Right forelimb (tissue), 1 donor: ENCODE results near the gene DIP2C.
"Not testable (repeated sequence)": the region's sequence is repeated elsewhere in the genome, so short reads cannot be mapped to it uniquely, and the experiment has no call there.

Experiments
- DNase-seq: peaks from one replicate; pipeline ENCODE4 v3.0.0-alpha.2; 2018

Gene DIP2C

DNA sequence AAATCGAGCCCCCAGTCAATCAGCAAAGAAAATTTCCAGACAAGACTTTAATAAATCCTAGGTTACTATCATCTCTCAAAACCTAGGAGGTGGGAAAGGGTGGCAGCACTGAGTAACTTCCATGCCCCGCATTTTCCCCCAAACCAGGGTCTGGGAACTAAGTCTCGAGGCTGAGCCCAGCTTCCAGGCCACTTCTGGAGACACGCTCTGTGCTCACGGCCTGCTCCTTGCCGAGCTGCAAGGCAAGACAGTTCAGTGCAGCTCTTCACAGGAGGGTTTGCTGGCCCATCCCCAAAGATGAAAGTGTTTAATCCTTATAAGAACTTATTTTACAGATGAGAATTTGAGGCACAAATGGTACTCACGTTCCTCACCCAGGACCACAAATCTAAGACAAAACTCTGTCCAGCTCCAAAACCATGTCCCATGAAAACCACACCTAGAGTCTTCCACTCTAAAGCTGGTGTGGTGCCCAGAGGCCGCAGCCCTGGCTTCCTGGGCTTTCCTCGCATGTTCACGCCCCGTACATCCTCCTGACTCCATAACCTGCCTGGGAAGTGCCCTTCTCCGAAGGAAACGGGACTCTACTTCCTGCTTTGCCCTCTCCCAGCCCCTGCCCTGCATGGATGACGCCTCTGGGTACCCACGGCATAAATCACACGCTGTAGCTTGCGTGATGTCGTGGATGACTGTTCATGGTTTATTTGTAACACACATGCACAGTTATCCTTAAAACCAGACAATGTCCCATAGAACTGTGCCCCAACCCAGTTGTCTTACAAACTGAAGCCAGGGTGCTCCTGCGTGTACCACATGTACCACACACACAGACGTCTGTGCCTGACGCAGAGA is 201.2 kb downstream of the DIP2C start:
- DNase-seq: no peak

DNA sequence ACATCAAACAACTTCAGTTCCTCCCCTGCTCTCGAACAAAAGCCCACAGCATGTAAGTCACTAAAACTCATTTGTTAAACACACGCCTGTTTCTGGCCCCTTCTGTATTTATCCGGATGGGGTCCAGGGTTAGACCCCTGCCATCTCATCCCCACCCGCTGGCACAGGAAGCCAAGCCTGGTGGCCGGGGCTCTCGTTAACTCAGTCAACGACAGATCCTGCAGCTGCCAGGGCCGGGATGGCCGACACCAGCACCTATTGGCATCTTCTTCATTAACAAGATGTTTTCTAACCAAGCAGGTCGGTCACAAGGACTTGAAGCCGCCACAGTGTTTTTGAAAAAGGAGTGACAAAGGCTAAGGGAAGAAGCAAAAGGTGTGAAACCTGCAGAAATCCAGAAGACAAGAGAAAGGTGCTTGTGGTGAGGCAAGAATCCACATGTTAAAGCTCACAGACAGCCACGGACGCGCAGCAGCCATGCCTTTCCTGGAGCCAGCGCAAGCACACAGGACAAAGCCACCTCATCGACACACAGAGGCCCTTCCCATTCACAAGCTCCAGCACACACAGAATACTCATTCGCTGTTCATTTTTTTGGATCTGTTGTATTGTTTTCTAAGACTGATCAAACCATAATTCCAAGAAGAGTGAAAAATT is 202.7 kb downstream of the DIP2C start:
- no peak for DNase-seq

DNA sequence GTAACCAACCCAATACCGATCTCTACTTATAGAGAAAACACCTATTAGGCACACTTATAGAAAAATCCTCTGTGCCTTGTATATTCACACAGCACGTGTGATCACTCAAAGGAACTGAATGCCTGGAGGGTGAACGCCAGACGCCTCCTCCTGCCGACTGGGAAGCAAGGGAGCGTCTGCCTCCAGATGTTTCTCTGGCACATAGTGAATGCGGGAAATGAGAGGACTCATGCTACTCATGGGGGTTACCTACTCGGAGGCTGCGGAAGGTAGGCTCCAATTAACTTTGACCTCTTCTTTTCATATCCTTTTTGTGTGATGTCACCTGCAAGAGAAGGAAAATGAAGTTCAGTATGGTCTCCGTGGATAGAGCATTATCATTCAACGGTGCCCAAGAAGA is 203.3 kb downstream of the DIP2C start:
- no peak for DNase-seq

DNA sequence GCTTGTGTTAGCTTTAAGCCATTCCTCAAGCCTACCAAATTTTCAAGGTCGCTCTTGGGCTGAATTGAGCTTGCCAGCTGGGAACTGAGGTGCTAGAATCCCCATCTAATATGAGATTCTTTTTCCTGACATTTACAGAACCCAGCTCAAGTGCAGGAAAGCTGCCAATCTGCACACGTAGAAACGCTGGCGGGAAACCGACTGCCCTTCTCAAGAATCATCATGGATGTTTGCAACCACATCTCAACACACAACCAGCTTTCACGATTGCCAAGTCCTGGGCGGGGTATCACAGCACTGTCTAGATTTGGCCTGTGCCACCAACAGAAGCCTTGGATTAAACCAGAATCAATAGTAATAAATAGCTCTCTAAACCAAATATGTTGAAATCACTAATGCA is 203.7 kb downstream of the DIP2C start:
- DNase-seq: no peak

DNA sequence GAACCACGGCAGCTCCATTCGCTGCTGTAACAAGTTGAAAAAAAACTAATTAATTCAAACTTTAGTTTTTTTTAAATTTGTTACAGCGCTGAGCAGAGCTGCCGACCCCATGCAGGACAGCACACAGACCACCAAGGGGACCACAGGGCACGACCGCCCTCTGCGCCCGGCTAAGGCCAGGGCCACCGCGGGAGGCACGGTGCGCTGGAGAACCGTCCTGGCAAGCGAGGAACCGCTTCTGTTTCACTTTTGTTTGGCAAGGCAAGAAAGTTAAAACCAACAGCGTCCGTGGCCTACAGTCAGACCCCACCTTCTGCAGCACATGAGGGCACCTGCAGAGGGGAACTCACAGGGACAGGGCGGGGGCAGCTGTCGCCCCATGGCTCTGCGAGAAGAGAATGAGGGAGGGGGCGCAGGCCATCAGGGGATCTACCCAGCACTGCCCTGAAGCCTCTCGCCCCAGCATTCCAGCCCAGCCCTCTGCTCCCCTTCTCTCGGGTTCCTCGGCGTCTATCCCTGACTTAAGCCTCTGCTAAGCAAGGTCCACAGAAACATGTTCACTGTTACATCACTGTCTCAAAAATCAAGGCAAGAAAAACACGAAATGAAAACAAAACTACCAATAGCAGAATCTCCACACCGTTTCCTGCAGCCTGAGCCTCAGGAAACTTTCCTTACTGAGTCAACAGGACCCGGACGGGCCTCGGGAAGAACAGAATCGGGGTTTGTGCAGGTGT is 204.4 kb downstream of the DIP2C start:
- no peak for DNase-seq

DNA sequence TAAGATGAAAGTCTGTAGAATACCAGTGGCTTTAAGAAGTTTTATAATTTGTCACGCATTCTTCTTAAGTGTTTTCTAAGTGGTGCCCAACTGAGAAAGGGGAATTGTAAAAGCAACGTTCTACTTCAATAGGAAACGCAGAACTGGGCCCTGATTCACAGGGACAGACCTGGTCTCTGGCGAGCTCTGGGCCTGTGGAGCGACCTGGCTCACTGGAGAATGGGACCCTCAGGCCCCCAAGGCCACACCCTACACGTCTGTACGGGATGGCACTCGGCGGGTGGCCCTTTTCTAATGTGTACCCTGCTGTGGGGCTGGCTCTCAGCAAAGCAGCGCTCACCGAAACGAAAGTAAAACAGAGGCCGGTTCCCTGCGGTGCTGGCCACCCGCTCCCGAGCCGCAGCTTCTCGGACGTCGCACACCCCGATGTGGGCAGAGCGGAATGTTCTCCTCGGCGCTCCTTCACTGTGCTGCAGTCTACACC is 205.0 kb downstream of the DIP2C start:
- DNase-seq: no peak

DNA sequence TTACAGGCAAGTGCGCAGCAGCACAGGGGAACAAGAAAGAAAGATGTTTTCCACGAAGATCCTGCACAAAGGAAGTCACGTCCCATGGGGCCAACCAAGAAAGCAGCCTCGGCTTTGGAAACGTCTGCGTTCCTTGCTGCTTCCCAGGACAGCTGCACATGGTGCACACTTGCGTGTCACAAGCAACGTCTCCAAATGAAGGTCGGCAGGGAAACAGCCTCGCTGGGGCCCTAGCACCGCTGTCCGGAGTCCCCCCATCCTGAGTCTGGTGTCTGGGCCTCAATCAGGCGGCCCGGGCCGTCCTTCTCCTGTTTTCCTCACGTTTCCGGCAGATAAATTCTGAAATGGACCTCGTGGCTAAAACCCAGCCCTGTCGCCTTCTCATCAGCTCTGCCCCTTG is 206.2 kb downstream of the DIP2C start:
- no peak for DNase-seq

DNA sequence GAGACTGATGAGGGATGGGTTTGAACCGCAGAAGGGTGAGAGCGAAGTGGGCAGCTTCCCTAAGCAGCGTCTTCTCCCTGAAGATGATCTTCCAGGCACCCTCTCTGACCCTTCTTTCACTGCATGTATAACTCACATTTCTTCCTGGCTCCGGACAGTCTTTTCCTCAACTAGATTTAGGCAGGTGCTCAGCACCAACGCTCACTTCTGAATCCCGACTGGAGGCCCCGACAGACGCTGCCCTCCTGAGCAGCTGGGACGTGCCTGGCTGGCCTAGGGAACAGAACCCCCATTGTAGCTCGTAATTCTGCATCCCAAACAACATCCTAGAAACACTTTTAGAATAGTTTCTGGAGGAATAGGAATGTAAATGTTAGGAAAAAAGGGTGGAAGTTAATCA is 206.6 kb downstream of the DIP2C start:
- DNase-seq: no peak

DNA sequence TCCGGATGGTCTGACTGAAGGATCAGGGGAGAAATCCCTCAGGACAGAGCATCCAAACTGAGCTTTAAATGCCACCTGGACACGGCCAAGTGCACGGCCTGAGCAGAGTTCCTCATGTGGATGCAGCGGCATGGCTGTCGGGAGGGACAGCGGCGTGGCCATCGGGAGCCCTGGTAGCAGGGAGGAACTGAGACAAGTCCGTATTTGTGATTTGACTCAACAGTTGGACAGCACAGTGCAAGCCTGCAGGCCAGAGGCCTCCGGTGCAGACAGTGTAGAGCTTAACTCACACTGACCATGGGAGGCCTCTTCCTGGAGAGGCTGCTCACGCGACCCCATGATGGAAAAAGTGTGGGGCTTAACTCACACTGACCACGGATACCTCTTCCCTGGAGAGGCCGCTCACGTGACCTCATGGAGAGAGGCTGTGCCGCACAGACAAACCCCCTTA is 207.4 kb downstream of the DIP2C start:
- no peak for DNase-seq

DNA sequence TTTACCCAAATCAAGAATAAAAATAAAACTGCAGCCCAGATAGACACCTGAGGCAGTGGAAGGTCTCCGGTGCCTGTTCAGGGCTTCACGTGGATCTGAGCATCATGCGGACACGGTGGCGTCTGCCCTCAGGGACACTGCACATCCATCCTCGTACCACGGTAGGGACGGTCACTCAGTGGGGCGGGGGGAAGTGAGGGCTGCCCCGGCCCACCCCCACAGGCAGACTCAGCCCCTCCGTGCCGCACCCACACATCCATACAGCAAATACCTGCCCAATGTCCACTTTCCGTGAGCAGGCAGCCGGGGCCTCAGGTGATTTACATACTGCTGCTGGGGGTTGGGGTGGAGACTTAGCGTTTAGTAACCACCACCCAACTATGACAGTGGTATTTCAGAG is 207.8 kb downstream of the DIP2C start:
- no peak for DNase-seq

DNA sequence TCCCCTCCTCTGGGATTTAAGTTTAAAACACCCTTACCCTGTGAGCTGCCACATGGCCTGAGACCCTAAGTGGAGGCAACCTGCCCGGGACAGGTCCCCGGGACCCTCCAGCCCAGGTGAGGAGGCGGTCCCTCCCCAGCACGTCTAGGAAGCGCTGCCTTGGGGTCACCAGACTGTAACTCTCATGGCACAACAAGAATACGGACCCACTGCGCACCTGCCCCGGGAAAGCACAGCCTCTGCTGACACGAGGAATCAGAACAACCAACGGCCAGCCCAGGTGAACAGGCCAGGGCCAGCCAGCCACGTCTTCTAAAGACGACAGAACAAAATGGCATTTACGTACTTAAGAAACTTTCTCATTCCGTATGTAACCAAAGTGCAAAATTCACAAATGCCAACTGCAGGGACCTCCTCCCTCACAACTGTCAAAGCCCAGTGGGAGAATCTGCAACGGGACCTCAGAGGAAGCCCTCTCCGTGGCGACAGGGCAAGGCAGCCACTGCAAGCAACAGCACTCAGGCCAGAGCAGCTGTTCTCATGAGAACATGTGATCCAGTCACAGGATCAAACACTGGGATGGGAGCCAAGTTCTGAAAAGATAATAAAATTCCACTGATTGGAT is 208.4 kb downstream of the DIP2C start:
- no peak for DNase-seq

DNA sequence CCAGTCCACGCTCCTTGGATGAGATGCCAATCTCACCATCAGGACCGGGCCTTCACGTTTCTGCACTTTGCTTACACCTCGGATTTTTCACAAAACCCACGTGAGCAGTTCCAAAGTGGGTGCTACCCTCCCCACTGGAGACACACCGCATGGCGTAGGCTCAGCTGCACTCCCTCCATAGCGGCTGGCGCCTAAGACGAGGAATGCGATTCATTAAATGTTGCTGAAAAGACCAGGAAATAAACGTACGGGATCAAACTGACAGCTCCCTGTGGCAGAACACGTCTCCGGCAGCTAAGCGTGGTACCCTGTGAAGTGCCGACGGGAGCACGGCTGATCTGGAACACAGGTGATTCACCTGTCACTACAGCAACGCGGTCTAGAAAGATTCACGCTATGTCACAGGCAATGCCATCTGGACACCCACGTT is 209.0 kb downstream of the DIP2C start:
- no peak for DNase-seq

DNA sequence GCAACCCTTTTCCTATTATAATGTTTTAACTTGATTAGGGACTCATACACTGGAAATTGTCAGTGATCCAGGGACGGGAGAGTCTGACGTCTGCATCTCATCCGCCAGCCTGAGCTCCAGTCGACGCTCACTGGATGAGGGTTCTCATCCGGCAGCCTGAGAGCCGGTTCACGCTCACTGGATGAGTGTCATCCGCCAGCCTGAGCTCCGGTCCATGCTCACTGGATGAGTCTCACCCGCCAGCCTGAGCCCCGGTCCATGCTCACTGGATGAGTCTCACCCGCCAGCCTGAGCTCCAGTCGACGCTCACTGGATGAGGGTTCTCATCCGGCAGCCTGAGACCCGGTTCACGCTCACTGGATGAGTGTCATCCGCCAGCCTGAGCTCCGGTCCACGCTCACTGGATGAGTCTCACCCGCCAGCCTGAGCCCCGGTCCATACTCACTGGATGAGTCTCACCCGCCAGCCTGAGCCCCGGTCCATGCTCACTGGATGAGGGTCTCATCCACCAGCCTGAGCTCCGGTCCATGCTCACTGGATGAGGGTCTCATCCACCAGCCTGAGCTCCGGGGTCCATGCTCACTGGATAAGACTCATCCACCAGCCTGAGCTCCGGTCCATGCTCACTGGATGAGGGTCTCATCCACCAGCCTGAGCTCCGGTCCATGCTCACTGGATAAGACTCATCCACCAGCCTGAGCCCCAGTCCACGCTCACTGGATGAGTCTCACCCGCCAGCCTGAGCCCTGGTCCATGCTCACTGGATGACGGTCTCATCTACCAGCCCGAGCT is 209.6 kb downstream of the DIP2C start:
- not testable (repeated sequence) for DNase-seq

DNA sequence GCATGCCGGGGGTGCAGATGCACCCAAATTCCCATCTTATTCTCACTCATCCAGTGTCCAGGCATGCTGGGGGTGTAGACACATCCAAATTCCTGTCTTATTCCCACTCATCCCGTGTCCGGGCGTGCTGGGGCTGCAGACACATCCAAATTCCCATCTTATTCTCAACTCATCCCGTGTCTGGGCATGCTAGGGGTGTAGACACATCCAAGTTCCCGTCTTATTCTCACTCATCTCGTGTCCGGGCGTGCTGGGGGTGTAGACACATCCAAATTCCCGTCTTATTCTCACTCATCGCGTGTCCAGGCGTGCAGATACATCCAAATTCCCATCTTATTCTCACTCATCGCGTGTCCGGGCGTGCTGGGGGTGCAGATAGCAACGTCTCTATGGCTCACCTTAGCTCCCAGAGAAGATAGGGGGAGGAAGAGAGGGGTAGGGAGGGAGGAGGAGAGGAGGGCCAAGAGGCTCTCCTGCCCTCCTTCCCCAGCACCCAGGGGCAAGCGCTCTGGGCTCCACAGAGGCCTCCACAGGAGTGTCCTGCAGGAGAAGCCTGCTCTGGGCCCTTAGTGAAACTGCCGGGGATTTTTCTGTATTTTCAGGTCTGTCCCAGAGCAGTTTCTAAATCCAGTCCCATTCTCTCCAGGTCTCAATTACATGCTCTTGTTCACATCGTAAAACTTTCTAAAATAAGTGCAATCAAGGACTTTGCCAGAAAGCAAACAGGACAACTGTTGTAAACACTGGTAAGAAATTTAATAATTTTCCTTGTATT is 210.8 kb downstream of the DIP2C start:
- DNase-seq: no peak

DNA sequence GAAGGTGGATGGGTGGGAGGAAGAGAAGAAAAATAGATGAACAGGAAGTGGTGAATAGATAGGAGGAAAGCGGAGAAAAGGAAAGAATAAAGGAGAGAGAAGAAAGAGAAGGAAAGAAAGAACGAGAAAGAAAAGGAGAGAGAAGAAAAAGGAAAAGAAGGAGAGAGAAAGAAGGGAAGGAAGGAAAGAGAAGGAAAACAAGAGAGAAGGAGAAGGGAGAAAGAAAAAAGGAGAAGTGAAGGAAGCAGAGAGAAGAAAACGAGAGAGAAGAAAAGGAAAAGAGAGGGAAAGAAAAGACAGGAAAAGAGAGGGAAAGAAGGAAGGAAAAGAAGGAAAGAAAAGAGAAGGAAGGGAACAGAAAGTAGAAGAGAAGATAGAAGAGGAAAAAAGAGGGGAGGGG is 211.8 kb downstream of the DIP2C start:
- DNase-seq: no peak

DNA sequence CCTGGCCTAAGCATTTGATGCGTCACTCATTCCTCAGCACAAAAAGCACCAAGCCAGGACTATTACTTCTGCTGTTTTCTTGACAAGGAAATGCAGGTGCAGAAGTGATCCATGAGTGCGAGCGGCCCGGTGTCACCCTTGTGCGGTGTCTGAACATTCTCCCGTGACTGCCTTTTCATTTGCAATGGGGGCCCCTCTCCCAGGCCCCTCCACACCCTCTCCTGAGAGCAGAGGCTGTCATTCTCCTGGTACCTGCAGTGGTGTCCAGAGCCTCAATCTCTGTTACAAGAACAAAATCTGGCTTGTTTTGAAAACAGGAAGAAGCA is 213.1 kb downstream of the DIP2C start:
- DNase-seq: no peak

DNA sequence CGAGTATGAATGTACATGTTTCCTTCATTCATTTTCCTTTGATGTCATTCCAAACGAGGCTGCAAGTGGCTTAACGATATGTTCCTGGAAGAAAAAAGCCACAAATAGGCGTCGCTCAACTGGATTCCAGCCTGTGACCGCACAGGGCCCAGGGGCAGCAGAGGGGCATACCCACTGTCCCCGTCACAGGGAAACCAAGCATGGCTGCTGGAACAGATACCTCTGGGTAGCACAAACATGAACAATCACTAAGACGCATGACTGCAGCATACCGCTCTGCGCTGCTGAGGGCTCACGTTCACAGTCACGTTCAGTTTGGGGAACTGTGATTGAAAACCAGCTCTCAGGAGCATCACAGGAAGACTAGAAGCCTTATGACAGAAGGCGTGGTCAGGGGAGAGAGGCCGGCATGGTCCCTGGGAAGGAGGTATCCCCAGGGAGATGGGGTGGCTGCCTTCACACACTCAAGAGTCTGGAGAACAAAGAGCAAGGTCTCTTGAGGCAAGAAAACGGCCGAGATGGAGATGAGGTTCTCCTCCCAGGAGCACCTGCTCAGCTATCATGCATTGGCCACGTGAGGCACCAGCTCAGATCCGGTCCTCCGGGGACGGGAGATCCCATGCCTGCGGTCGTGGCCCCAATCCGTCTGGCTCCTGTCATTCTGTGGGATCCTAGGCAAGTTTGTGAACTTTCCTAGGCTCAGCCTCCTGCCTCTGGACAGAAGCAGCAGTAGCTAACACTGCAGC is 213.6 kb downstream of the DIP2C start:
- no peak for DNase-seq

DNA sequence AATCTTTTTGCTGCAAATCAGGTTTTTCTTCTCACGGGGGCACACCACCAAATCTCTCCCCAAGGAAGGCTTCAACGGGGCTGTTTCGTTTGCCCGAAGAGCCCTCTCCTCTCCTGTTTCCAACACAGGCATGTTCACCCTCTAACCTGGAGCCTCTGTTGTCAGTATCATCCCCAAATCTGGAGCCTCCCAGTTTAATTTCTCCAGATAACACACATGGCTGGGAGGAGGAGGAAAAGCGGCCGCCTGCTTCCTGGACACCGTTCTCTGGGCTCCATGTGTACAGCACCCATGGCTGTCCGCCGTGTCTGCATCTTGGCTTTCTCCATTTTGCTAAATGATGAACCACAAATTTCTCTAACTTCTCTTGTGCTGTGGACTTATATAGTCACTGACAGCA is 214.5 kb downstream of the DIP2C start:
- no peak for DNase-seq

DNA sequence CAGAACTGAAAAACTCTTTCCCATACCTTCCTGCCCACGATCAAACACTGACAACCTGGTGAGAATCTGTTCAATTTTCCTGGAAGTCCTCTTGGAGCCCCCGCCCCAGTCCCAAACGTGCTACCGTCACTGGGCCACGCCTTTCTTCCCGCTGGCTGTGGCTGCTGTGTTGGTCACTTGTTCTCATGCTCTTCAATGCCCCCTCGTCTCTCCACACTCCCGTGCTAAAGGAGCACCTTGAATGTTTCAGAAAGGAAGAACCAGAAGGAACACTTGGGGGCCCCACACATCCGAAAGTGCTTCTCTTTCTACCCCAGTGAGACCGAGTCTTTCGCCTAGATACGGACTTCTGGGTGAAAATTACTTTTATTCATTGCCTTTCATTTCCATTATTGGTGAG is 215.1 kb downstream of the DIP2C start:
- DNase-seq: no peak

DNA sequence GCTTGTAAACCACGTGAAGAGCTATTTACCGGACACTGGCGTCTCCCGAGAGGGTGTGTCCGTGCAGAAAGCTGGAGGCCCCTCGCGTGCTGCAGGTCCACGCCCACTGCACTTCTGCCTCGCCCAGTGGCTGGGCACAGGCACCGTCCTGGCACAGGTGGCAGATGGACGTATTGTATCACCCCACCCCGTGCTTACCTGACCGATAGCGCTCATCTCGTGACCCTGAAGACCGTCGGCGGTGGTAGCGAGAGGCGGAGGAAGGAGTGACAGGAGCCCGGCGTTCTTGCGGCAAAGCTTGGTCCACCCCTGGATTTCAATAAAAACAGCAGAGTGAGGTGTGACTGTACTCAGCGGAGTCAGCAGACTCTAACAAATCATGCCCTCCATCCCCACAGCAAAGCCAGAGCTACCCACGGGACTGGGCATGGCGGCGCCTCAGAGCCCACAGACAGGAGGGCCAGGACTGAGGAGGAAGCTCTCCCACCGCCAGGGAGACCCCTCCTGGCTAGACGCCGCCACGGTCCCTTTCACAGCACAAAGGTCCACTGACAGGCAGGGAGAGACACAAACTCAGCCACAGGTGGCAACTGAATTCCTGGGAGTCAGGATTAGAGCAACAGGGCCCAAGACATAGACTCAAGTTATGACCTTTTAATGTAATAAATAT is 217.1 kb downstream of the DIP2C start:
- no peak for DNase-seq
